Lower leg skin (tissue), 3 donors: ENCODE data around the gene WDR18.

Experiments used
- POLR2A ChIP-seq, 2 donors: fragments of 450-650 bp; IDR thresholded peaks; one replicate each; pipeline ENCODE4 v1.6.1; 2016 to 2017; ENCODE audit warnings: antibody characterized with exemption in 2 of 2, mild to moderate bottlenecking in 1 of 2, moderate library complexity in 1 of 2
- TF ChIP-seq, protein P1 (sequence below), 3 donors: fragments of 450-650 bp; IDR thresholded peaks; one replicate each; pipeline ENCODE4 v1.5.1; 2016; ENCODE audit warnings: antibody characterized with exemption in 3 of 3, mild to moderate bottlenecking in 3 of 3, moderate library complexity in 2 of 3

GRCh38 chr19:998064-998463 lies 13.9 kb downstream of the WDR18 start:
- TF ChIP-seq, protein P1, sequence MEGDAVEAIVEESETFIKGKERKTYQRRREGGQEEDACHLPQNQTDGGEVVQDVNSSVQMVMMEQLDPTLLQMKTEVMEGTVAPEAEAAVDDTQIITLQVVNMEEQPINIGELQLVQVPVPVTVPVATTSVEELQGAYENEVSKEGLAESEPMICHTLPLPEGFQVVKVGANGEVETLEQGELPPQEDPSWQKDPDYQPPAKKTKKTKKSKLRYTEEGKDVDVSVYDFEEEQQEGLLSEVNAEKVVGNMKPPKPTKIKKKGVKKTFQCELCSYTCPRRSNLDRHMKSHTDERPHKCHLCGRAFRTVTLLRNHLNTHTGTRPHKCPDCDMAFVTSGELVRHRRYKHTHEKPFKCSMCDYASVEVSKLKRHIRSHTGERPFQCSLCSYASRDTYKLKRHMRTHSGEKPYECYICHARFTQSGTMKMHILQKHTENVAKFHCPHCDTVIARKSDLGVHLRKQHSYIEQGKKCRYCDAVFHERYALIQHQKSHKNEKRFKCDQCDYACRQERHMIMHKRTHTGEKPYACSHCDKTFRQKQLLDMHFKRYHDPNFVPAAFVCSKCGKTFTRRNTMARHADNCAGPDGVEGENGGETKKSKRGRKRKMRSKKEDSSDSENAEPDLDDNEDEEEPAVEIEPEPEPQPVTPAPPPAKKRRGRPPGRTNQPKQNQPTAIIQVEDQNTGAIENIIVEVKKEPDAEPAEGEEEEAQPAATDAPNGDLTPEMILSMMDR (IDR thresholded peaks at IDR 0.05) = no peak
- no peak for TF ChIP-seq POLR2A (IDR thresholded peaks at IDR 0.05)
